NCI-H2081 treated with DMSO at 0.1 percent for 48 hours (cell line): ENCODE results near the gene PTPN23.

Source experiments
- DNase-seq: peaks from one replicate; lab custom pipeline; 2025; lab: John Stamatoyannopoulos, UW

Gene PTPN23

GRCh38 chr3:47420511-47421484, 40.0 kb downstream of the PTPN23 start:
- DNase-seq = no peak

GRCh38 chr3:47421741-47422649, 41.2 kb downstream of the PTPN23 start:
- DNase-seq = no peak

- no peak for DNase-seq
These were observed 41.9 kb downstream of the PTPN23 start for GRCh38 chr3:47422743-47423142.

GRCh38 chr3:47423548-47424145, 42.8 kb downstream of the PTPN23 start:
- DNase-seq = no peak

- DNase-seq = no peak
These were observed 43.9 kb downstream of the PTPN23 start for GRCh38 chr3:47424434-47425382.

GRCh38 chr3:47425383-47425778, 44.6 kb downstream of the PTPN23 start:
- DNase-seq = no peak

GRCh38 chr3:47425959-47426358, 45.1 kb downstream of the PTPN23 start:
- no peak for DNase-seq

- no peak for DNase-seq
These were observed 47.0 kb downstream of the PTPN23 start for GRCh38 chr3:47427866-47428265.

GRCh38 chr3:47428662-47429061, 47.8 kb downstream of the PTPN23 start:
- no peak for DNase-seq

- DNase-seq = no peak
These were observed 48.9 kb downstream of the PTPN23 start for GRCh38 chr3:47429476-47430270.

GRCh38 chr3:47430606-47431005, 49.8 kb downstream of the PTPN23 start:
- DNase-seq = no peak

GRCh38 chr3:47431225-47431624, 50.4 kb downstream of the PTPN23 start:
- no peak for DNase-seq

GRCh38 chr3:47432673-47433072, 51.9 kb downstream of the PTPN23 start:
- DNase-seq = no peak

GRCh38 chr3:47433796-47434195, 53.0 kb downstream of the PTPN23 start:
- no peak for DNase-seq

GRCh38 chr3:47434849-47435248, 54.0 kb downstream of the PTPN23 start:
- no peak for DNase-seq

GRCh38 chr3:47436180-47436579, 55.4 kb downstream of the PTPN23 start:
- DNase-seq = no peak

GRCh38 chr3:47440131-47440530, 59.3 kb downstream of the PTPN23 start:
- DNase-seq = no peak

GRCh38 chr3:47441796-47442551, 61.2 kb downstream of the PTPN23 start:
- no peak for DNase-seq

GRCh38 chr3:47443611-47443995, 62.8 kb downstream of the PTPN23 start:
- no peak for DNase-seq

- DNase-seq = no peak
These were observed 63.3 kb downstream of the PTPN23 start for GRCh38 chr3:47444103-47444502.
